Thymus (tissue), 11 donors: ENCODE data around the gene ARHGEF26. TPM values are rescaled to one million over a fixed set of nuclear protein-coding genes. Genes with fewer than 3 reads are reported as not detected.
A peak's percentile ranks its signal among the peaks of the same experiment; 100 is the strongest.

Experiments
- DNase-seq, 9 donors: peaks; one replicate each; pipeline ENCODE4 v3.0.0-alpha.2; 2013; ENCODE audit warnings: low spot score in 9 of 9, low read depth in 6 of 9, missing footprints in 1 of 9
- H3K27ac ChIP-seq, 2 donors: one replicate each; pipeline ENCODE4 v1.5.1; 2013; ENCODE audit warnings: control low read depth in 1 of 2, low read depth in 1 of 2, low read length in 1 of 2, mild to moderate bottlenecking in 1 of 2, moderate library complexity in 1 of 2
- H3K27me3 ChIP-seq, 2 donors: one replicate each; pipeline ENCODE4 v1.5.1; 2013; ENCODE audit warnings: low read length in 1 of 2; ENCODE audit not compliant: control insufficient read depth in 2 of 2, insufficient read depth in 1 of 2
- H3K36me3 ChIP-seq, 2 donors: one replicate each; pipeline ENCODE4 v1.5.1; 2013; ENCODE audit warnings: low read length in 1 of 2, mild to moderate bottlenecking in 1 of 2, moderate library complexity in 1 of 2; ENCODE audit not compliant: control insufficient read depth in 2 of 2, insufficient read depth in 2 of 2
- H3K4me1 ChIP-seq, 2 donors: one replicate each; pipeline ENCODE4 v1.5.1; 2013; ENCODE audit warnings: low read length in 2 of 2; ENCODE audit not compliant: control insufficient read depth in 2 of 2, insufficient read depth in 2 of 2
- H3K4me3 ChIP-seq, 2 donors: one replicate each; pipeline ENCODE4 v1.5.1; 2013; ENCODE audit warnings: low read length in 2 of 2, control low read depth in 1 of 2, mild to moderate bottlenecking in 1 of 2
- H3K9me3 ChIP-seq, 2 donors: one replicate each; pipeline ENCODE4 v1.5.1; 2013; ENCODE audit warnings: low read length in 1 of 2, mild to moderate bottlenecking in 1 of 2; ENCODE audit not compliant: control insufficient read depth in 2 of 2, insufficient read depth in 1 of 2
- WGBS: extraction: QIAGEN DNeasy Blood & Tissue Kit; methylation state at CpG from one replicate; pipeline ENCODE4 v1.1.7; 2013; 5-methylcytosine and 5-hydroxymethylcytosine counted together
- polyA plus RNA-seq: library from polyadenylated mRNA; stranded (reverse); fragments of 200-250 nt; gene quantifications from one replicate; pipeline ENCODE4 v1.2.3, GENCODE V29; 2013
- total RNA-seq: library from RNA; stranded (reverse); fragments of 120-200 nt; gene quantifications from one replicate; pipeline ENCODE4 v1.2.4, GENCODE V29; 2013
- donor health status: healthy.

The ARHGEF26 gene
- total and polyA plus RNA-seq, 2 donors: 1.3 to 3.5 TPM

DNA sequence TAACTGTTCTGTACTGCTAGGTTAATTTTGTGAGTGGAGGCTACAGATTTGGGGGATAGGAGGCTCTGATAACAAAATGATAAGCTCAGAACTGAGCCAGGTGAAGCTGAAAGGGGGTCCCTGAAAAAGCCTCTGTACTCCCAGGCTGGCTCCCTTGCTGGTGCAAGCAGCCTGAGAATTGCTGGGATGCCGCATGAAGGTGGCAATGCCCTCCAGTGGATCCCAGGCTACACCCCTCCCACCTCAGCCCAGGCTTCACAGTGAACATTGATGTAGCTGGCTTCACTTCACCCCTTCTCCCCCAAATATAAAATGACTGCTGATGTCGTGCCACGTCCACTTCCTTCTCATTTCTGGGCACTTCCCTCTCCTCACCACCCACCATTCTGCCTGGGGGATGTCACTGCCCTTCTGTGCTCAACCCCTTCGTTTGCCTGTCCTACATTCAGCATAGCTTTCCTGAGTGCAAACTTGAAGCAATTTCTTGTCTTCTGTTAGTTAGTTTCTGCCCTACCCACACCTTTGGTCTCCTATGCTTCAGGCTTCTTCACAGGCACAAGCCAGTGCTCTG lies 9.7 kb upstream of the ARHGEF26 start:
- 62% methylated on average over 4 of the region's 4 CpGs for WGBS
- H3K36me3 ChIP-seq: no peaks in the 10 kb centered on the region

DNA sequence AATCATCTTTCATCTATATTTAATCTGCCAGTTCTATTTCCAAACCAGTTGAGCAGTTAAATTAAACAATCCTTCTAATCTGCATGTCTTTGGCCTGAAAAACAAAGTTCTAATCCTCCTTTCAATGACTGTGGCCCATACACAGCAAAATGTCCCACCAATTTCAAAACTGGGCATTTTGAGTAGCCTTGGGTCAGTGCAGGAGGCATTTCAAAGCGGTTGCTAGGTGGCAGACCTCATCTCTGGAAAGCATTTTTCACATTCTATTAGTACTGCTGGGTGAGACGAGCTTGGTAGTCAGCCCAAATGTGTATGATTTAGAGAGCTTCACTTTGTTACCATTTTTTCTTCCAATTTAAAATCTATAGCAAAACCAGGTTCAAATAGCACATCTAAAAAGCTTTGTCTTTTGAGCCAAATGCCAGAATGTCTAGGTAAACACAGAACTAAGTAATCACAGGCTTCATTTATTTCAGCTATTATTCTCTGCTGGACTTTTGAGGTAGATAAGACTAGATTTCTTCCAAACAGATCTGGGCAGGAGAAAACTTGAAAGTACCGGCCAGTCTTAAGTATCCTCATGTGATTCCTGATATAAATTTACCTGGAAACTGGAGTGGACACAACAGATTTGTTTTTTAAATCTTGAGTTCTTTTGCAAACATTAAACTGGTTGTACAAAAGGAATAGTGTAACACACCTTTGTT lies 8.9 kb upstream of the ARHGEF26 start:
- Histone ChIP-seq H3K4me3 (no peak overlapping the region), H3K27me3 (peaks cover 0 to 2% of the 10 kb centered on the region in 2 donors), H3K9me3 (no peaks in the 10 kb centered on the region), H3K27ac (no peak overlapping the region), H3K36me3 (no peaks in the 10 kb centered on the region), H3K4me1 (no peaks in the 10 kb centered on the region)
- 88% methylated on average over 3 of the region's 3 CpGs for WGBS
- no peak for DNase-seq

More for the DNA sequence above, 9.7 kb upstream of the ARHGEF26 start:
- no peak for DNase-seq
- peaks cover 0 to 2% of the 10 kb centered on the region in 2 donors for H3K27me3 ChIP-seq
- H3K9me3 ChIP-seq: no peaks in the 10 kb centered on the region
- H3K27ac ChIP-seq: no peak overlapping the region
- no peaks in the 10 kb centered on the region for H3K4me1 ChIP-seq
- H3K4me3 ChIP-seq: no peak overlapping the region

DNA sequence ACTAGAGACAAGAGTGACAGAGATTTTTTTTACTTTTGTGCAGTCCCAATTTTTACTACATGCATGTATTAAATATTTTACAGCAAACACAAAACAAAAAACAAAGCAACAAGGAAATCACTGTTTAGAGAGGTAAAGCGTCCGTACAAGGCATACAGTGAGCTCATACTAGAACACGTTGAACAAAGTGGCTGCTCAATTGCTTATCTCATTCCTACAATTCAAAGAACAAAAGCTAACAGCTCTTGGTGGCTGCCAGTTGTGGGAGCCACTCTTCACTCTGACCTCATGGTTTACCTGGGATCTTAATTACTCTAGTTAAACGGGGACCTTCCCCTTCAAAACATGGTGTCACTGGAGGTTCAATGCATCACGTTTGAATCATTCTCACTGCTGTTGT lies 7.6 kb upstream of the ARHGEF26 start:
- Histone ChIP-seq H3K27ac (no peak overlapping the region), H3K9me3 (no peaks in the 10 kb centered on the region), H3K27me3 (peaks cover 2% of the 10 kb centered on the region in 2 donors), H3K36me3 (no peaks in the 10 kb centered on the region), H3K4me3 (no peak overlapping the region), H3K4me1 (no peaks in the 10 kb centered on the region)
- 92% methylated on average over 5 of the region's 5 CpGs for WGBS
- DNase-seq: no peak

DNA sequence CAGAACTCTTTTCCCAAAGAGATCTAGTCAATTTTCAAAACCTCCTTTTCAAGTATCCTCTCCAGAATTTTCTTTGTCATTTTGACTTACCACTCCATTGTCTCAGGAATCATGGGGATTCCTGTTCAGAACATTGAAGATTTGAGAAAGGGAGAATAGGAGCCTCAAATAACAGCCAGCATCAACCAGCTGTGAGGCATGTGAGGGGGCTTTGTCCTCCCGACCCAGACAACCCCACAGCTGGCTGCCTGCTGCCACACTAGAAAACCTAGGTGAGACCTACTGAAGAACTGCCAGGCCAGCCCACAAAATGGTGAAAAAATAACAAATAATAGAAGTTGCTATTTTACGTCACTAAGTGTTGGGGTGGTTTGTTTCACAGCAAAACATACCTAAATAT lies 5.9 kb upstream of the ARHGEF26 start:
- Histone ChIP-seq H3K27me3 (peaks cover 5 to 11% of the 10 kb centered on the region in 2 donors), H3K9me3 (no peaks in the 10 kb centered on the region), H3K36me3 (no peaks in the 10 kb centered on the region), H3K27ac (no peak overlapping the region), H3K4me3 (no peak overlapping the region), H3K4me1 (no peaks in the 10 kb centered on the region)
- 97% methylated on average over 2 of the region's 2 CpGs for WGBS
- no peak for DNase-seq

DNA sequence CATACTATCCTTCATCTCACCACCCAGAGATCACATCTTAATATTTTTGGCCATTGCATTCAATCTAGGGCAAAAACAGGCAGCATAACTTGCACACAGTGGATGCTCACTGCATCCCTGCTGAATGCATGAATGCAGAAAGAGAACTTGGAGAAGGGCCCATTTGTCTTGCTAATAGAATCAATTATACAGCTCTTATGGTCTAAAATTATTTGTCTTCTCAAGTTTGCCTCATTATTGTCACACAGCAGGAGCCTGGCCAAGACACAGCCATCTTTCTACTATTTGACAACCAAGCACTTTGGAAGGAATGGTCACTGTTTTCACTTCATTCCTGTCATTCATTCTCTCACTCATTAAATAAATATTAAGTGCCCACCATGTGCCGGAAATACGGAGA lies 1.2 kb upstream of the ARHGEF26 start:
- no peaks in the 10 kb centered on the region for H3K36me3 ChIP-seq
- H3K27ac ChIP-seq: no peak overlapping the region
- H3K27me3 ChIP-seq: peaks cover 33 to 48% of the 10 kb centered on the region in 2 donors
- no peak overlapping the region for H3K4me3 ChIP-seq
- no peak for DNase-seq
- 93% methylated on average over 2 of the region's 2 CpGs for WGBS
- peaks cover 5 to 23% of the 10 kb centered on the region in 2 donors for H3K4me1 ChIP-seq
- peaks cover 0 to 5% of the 10 kb centered on the region in 2 donors for H3K9me3 ChIP-seq

DNA sequence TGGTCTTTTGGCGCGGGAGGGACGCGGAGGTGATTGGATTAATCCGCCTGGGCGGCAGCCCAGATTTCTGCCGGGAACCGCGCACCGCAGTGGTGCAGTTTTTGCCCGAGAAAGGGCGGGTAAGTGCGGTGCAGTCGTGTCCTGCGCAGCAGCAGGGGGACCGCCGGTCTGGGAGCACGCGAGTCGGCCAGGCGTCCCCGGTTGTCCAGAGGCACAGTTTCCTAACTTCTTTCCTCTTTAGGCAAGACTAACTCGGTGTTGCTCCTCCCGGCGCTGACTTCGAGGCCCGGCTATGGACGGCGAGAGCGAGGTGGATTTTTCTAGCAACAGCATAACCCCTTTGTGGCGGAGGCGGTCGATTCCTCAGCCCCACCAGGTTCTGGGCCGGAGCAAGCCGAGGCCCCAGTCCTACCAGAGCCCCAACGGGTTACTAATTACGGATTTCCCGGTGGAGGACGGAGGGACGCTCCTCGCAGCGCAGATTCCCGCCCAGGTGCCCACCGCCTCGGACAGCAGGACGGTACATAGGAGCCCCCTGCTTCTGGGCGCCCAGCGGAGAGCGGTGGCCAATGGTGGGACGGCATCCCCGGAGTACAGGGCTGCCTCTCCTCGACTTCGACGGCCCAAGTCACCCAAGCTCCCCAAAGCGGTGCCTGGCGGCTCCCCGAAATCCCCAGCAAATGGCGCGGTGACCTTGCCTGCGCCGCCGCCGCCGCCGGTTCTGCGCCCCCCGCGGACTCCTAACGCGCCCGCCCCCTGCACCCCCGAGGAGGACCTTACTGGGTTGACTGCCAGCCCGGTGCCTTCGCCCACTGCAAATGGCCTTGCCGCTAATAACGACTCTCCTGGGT lies 736 bp downstream of the ARHGEF26 start:
- no peaks in the 10 kb centered on the region for H3K36me3 ChIP-seq
- peaks cover 33 to 46% of the 10 kb centered on the region in 2 donors for H3K27me3 ChIP-seq
- H3K4me1 ChIP-seq: peaks cover 5 to 23% of the 10 kb centered on the region in 2 donors
- H3K4me3 ChIP-seq: peak overlapping the region; percentile 55 to 60
- H3K9me3 ChIP-seq: peaks cover 0 to 5% of the 10 kb centered on the region in 2 donors
- peak in 4 of 9 donors; percentile 5 to 26 (median 18) for DNase-seq
- H3K27ac ChIP-seq: peak overlapping the region in 1 of 2 donors; percentile 52
- 3% methylated on average over 76 of the region's 76 CpGs for WGBS

DNA sequence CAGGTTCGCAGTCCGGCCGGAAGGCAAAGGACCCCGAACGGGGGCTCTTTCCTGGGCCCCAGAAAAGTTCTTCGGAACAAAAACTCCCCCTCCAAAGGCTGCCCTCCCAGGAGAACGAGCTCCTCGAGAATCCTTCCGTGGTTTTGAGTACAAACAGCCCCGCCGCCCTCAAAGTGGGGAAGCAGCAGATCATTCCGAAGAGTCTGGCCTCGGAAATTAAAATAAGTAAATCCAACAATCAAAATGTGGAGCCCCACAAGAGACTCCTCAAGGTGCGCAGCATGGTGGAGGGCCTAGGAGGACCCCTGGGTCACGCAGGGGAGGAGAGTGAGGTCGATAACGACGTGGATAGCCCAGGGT lies 1.3 kb downstream of the ARHGEF26 start:
- Histone ChIP-seq H3K36me3 (no peaks in the 10 kb centered on the region), H3K27me3 (peaks cover 33 to 46% of the 10 kb centered on the region in 2 donors), H3K27ac (no peak overlapping the region), H3K4me1 (peaks cover 5 to 23% of the 10 kb centered on the region in 2 donors), H3K9me3 (peaks cover 0 to 5% of the 10 kb centered on the region in 2 donors), H3K4me3 (peak overlapping the region; percentile 55 to 60)
- DNase-seq: peak in 1 of 9 donors; percentile 15
- WGBS: 9% methylated on average over 18 of the region's 18 CpGs

GRCh38 chr3:154122912-154123559 lies 1.8 kb downstream of the ARHGEF26 start:
- Histone ChIP-seq H3K36me3 (no peaks in the 10 kb centered on the region), H3K9me3 (peaks cover 0 to 5% of the 10 kb centered on the region in 2 donors), H3K27me3 (peaks cover 33 to 46% of the 10 kb centered on the region in 2 donors), H3K4me1 (peaks cover 5 to 23% of the 10 kb centered on the region in 2 donors), H3K27ac (no peak overlapping the region), H3K4me3 (peak overlapping the region; percentile 55 to 60)
- WGBS: 32% methylated on average over 12 of the region's 12 CpGs
- DNase-seq: peak in 2 of 9 donors; percentile 7 to 37
